ENCODE results near the gene KLF7.

GRCh38 chr2:207156451-207157161 lies 9.1 kb downstream of the KLF7 start:
- TF ChIP-seq EZH2phosphoT487 (IDR thresholded peaks at IDR 0.05; ENCODE audit: low read depth, severe bottlenecking, unreplicated experiment), result no peak
- TF ChIP-seq, protein P1, sequence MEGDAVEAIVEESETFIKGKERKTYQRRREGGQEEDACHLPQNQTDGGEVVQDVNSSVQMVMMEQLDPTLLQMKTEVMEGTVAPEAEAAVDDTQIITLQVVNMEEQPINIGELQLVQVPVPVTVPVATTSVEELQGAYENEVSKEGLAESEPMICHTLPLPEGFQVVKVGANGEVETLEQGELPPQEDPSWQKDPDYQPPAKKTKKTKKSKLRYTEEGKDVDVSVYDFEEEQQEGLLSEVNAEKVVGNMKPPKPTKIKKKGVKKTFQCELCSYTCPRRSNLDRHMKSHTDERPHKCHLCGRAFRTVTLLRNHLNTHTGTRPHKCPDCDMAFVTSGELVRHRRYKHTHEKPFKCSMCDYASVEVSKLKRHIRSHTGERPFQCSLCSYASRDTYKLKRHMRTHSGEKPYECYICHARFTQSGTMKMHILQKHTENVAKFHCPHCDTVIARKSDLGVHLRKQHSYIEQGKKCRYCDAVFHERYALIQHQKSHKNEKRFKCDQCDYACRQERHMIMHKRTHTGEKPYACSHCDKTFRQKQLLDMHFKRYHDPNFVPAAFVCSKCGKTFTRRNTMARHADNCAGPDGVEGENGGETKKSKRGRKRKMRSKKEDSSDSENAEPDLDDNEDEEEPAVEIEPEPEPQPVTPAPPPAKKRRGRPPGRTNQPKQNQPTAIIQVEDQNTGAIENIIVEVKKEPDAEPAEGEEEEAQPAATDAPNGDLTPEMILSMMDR (IDR thresholded peaks at IDR 0.05; ENCODE audit: poor library complexity), result no peak
